ENCODE data around the gene NECAP2.

NECAP2 gene

GRCh38 chr1:16406868-16407267 is 33.7 kb upstream of the NECAP2 start:
- DNase-seq (ENCODE audit: low read depth) = no peak
- H3K4me3 ChIP-seq (ENCODE audit: low read depth, low read length) = no peak overlapping the region
- no peak for TF ChIP-seq POLR2A (IDR thresholded peaks at IDR 0.05; ENCODE audit: extremely low read depth, insufficient read length)
- TF ChIP-seq MYC (IDR thresholded peaks at IDR 0.05; ENCODE audit: low read depth, low read length) = no peak
- TF ChIP-seq MAX (IDR thresholded peaks at IDR 0.05; ENCODE audit: low read depth, low read length) = no peak
- TF ChIP-seq CTCF (IDR thresholded peaks at IDR 0.05; ENCODE audit: low read depth, low read length) = no peak

GRCh38 chr1:16409536-16410152 is 30.9 kb upstream of the NECAP2 start:
- DNase-seq (ENCODE audit: low read depth) = no peak
- TF ChIP-seq MYC (IDR thresholded peaks at IDR 0.05; ENCODE audit: low read depth, low read length) (no peak), MAX (IDR thresholded peaks at IDR 0.05; ENCODE audit: low read depth, low read length) (no peak), POLR2A (IDR thresholded peaks at IDR 0.05; ENCODE audit: extremely low read depth, insufficient read length) (no peak), CTCF (IDR thresholded peaks at IDR 0.05; ENCODE audit: low read depth, low read length) (no peak)
- no peak overlapping the region for H3K4me3 ChIP-seq (ENCODE audit: low read depth, low read length)

- TF ChIP-seq MYC (IDR thresholded peaks at IDR 0.05; ENCODE audit: low read depth, low read length) (no peak), POLR2A (IDR thresholded peaks at IDR 0.05; ENCODE audit: extremely low read depth, insufficient read length) (no peak), MAX (IDR thresholded peaks at IDR 0.05; ENCODE audit: low read depth, low read length) (no peak), CTCF (IDR thresholded peaks at IDR 0.05; ENCODE audit: low read depth, low read length) (no peak)
- no peak overlapping the region for H3K4me3 ChIP-seq (ENCODE audit: low read depth, low read length)
- DNase-seq (ENCODE audit: low read depth) = no peak
Measured at GRCh38 chr1:16410803-16411202, 29.7 kb upstream of the NECAP2 start.

- DNase-seq (ENCODE audit: low read depth) = no peak
- no peak overlapping the region for H3K4me3 ChIP-seq (ENCODE audit: low read depth, low read length)
- no peak for TF ChIP-seq CTCF (IDR thresholded peaks at IDR 0.05; ENCODE audit: low read depth, low read length)
- TF ChIP-seq MYC (IDR thresholded peaks at IDR 0.05; ENCODE audit: low read depth, low read length) = no peak
- TF ChIP-seq POLR2A (IDR thresholded peaks at IDR 0.05; ENCODE audit: extremely low read depth, insufficient read length) = no peak
- no peak for TF ChIP-seq MAX (IDR thresholded peaks at IDR 0.05; ENCODE audit: low read depth, low read length)
Measured at GRCh38 chr1:16413191-16413590, 27.3 kb upstream of the NECAP2 start.

GRCh38 chr1:16418823-16419425 is 21.6 kb upstream of the NECAP2 start:
- no peak overlapping the region for H3K4me3 ChIP-seq (ENCODE audit: low read depth, low read length)
- no peak for DNase-seq (ENCODE audit: low read depth)
- no peak for TF ChIP-seq MYC (IDR thresholded peaks at IDR 0.05; ENCODE audit: low read depth, low read length)
- no peak for TF ChIP-seq CTCF (IDR thresholded peaks at IDR 0.05; ENCODE audit: low read depth, low read length)
- no peak for TF ChIP-seq POLR2A (IDR thresholded peaks at IDR 0.05; ENCODE audit: extremely low read depth, insufficient read length)
- TF ChIP-seq MAX (IDR thresholded peaks at IDR 0.05; ENCODE audit: low read depth, low read length) = no peak
